Endometrial microvascular endothelial cells (primary cell): ENCODE results near the gene ZNF324B. TPM values are rescaled to one million over a fixed set of nuclear protein-coding genes. Genes with fewer than 3 reads are reported as not detected.
"Not testable (repeated sequence)": the region's sequence is repeated elsewhere in the genome, so short reads cannot be mapped to it uniquely, and the experiment has no call there.

ENCODE experiments used
- in situ Hi-C: cut with HindIII; loops from 2 replicates; pipeline ENCODE4 v1.10.0; 2017; ENCODE audit warnings: low sequenced_read_pairs, low pct_unique_long_range_greater_than_20kb; ENCODE audit errors: inconsistent ontology term
- total RNA-seq: library from RNA; depleted of rRNA; stranded (reverse); fragments of >200 nt; gene quantifications from one replicate; pipeline ENCODE4 v1.2.3, GENCODE V29; 2015; ENCODE audit errors: inconsistent ontology term

ZNF324B gene
- total RNA-seq, 1 donor from 2014 or later, result 8.5 TPM

GRCh38 chr19:58476498-58477015 is 25.1 kb downstream of the ZNF324B start:
- in situ Hi-C loops, result no loop called here

DNA sequence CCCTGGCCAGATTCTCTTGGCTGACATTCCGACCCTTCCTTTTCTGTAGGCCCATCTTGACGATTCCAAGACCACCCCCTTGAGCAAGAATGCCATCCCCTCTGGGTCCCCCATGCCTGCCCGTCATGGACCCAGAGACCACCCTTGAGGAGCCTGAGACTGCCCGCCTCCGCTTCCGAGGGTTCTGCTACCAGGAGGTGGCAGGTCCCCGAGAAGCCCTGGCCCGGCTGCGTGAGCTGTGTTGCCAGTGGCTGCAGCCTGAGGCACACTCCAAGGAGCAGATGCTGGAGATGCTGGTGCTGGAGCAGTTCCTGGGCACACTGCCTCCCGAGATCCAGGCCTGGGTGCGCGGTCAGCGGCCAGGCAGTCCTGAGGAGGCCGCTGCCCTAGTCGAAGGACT is 25.7 kb downstream of the ZNF324B start:
- in situ Hi-C loops, result no loop called here

DNA sequence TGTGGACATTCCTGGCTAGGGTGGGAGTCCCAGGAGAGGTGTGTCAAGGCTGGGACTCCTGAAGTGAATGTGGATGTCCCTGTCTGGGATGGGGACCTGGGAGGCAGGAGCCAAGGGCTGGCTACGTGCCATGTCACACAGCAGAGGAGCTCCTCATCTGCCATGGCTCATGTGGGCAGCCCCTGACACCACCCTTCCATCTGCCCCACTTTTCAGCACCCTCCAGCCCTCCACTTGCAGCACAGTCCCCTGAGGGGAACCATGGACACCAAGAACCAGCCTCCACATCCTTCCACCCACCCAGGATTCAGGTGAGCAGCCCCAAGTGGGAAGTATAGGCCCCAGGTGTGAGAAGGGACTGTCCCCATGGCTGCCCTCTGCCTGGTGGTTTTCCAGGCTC is 26.4 kb downstream of the ZNF324B start:
- in situ Hi-C loops, result no loop called here

DNA sequence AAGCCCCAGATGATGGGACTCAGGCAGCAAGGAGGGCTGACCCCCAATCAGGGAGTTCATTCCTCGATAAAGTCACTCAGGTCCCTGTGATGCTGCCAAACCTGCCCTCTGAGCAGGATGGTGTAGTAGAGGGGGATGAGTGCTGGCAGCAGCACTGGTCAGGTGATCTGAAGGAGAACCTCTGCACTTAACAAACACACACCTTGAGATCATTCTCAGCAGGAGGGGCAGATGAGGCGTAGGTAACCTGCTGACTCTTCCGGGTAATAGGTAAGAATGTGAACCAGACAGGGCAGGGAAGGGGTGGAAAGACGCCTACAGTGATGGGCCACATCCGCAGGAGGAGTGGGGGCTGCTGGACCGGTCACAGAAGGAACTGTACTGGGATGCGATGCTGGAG is 27.9 kb downstream of the ZNF324B start:
- in situ Hi-C loops, result no loop called here

DNA sequence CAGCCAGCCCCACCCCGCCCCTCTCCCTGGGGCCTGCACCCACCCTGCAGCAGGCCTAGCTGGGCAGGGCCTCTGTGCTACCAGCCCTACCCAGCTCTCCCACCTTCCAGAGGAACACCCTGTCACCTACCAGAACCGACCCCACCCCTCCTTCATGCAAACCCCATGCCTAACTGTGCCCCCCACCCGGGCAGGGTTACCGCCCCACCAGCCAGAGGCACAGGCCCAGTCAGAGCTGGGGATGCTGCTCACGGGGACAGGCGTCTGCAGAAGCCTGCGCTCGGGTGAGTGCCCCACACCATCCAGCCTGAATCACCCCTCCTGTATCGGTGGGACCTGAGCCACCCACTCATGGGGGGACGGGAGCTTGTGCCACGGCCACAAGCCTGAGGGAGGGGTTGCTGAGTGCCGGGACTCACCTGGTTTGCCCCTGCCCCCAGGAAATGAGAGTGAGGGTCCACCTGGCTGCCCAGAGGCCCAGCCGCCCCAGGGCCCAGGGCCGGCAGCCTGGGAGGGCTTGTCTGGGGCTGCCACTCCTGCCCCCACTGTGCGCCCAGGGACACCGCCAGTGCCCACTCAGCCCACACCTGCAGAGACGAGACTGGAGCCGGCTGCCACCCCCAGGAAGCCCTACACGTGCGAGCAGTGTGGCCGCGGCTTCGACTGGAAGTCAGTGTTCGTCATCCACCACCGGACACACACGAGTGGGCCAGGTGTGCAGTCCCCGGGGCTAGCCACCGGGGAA is 28.5 kb downstream of the ZNF324B start:
- in situ Hi-C loops, result no loop called here

GRCh38 chr19:58480481-58480830 is 29.0 kb downstream of the ZNF324B start:
- in situ Hi-C loops, result no loop called here

GRCh38 chr19:58480831-58481230 is 29.4 kb downstream of the ZNF324B start:
- in situ Hi-C loops, result no loop called here

- in situ Hi-C loops, result no loop called here
Observed at GRCh38 chr19:58482372-58482771, 30.9 kb downstream of the ZNF324B start.

DNA sequence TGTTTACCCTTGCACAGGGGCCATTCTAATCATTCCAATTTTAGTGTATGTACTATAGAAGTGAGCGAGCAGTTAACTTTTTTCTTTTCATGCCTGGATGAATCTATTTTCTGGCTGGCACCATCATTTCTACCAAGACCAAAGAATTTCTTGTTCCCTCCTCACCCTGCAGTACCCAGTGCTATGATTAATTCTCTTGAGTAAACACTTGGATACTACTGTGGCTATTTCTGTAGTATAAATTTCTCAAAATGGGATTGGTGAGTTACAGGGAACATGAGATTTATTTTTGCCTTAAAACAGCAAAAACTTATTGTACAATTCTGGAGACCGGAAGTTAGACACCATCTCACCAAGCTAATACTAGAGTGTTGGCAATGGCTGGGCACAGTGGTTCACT is 32.4 kb downstream of the ZNF324B start:
- in situ Hi-C loops, result no loop called here

GRCh38 chr19:58484349-58484748 is 32.9 kb downstream of the ZNF324B start:
- in situ Hi-C loops, result not testable (repeated sequence)

GRCh38 chr19:58491393-58491792 is 40.0 kb downstream of the ZNF324B start:
- in situ Hi-C loops, result no loop called here

GRCh38 chr19:58492265-58492664 is 40.8 kb downstream of the ZNF324B start:
- in situ Hi-C loops, result no loop called here

DNA sequence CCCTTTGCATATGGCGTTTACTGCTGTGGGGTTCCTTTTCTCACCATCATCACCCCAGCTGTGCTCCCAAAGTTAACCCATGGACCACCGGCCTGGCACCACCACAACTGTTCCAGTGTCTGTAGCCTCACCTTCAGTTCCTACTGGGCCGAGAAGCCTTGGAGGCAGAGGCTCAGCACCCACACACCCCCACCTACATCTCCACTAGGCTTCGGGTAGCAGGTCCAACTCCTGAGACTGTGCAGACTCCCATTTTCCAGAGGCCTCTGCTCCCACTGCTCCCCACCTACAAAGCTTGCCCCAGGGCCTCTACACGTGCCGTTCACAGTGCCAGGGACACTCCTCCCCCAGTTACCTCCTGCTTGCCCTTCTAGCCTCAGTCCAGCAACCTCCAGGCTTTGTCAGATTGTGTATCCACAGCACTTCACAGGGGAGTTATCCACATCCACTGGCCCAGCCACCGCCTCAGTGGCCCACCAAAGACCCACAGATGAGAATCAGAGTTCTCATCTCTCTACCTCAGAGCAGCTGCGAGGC is 46.3 kb downstream of the ZNF324B start:
- in situ Hi-C loops, result no loop called here

DNA sequence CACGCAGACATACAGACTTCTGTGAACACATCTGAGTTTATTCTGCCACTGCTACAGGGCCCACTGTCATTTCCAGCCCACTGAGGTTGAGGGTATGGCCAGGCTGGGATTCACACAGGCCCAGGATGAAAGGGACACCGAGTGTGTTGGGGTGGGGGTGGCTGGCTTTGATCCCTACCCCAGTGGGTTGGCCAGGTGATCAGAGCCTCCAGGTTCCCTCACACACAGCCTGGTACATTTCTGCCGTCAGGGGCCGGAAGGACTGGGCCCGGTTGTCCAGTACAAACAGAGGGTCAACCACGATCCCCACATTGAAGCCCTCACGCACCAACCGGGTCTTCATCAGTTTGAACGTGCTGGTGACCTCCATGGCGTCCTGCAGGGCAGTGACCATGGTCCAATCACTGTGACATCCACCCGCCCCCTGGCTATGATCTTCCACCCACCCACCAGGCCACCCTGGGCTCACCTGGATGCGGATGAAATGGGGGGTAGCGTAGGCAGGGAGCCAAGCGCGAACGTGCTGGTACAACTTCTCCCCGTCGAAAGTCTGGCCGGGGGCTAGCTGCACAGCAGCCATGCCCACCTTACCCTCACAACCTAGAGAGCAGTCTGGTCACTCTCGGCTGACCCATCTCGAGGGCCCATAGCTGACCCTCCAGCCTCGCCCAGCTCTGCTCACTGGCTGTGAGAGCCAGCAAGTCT is 47.0 kb downstream of the ZNF324B start:
- in situ Hi-C loops, result no loop called here

DNA sequence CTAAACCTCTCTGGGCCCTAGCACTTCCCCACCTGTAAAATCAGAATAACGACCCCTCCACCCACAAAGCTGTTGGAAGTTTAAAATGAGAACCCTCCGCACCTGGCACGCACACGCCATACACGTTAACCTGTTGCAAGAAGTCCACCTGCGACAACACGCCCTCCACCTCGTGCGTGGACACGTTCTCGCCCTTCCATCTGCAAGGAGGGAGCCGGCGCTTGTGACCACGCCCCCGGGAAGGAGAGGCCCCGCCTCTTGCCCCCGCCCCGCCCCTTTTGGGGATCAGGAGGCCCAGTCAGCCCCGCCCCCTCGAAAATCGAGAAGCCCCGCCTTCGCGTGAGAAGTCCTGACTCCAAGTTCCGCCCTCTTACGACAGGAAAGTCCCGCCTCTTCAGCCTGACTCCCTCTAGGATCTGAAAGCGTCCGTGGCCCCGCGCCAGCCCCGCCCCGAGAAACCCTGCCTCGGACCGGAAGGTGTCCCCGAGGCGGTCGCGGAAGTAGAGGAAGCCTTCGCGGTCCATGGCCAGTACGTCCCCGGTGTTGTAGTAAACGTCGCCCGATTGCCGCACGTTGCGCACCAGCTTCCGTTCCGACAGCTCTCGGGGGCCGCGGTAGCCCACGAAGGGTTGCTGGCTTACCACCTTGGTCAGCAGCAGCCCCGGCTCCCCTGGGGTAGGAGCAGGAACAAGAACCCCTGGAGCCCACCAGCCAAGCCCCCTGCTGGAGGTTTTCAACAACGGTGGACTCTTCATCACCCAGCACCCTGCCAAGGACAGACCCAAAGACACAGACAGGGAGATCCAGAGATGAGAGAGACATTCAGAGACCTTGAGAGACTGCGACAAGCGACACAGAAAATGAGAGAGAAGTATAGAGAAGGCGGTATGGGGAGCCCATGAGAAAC is 47.9 kb downstream of the ZNF324B start:
- in situ Hi-C loops, result no loop called here

DNA sequence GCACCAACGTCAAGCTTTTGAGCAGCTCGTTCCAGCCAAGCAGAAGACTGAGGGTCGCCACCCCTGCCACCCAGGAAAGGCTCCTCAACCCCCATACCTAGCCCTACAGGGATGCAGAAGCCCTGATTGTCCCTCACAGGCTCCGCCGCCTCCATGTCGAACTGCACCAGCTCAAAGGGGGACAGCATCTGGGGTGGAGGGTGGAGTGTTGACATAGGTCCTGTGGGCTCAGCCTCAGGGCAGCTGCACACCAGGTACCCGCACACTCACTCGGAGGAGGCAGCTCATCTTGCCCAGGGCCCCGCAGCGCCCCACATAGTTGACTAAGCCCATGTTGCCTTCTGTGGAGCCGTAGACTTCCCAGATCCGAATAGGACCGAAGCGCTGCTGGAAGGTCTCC is 48.8 kb downstream of the ZNF324B start:
- in situ Hi-C loops, result no loop called here
